GM19452 (cell line): ENCODE measurements around the gene RNU1-4.
"Not testable (repeated sequence)": the region's sequence is repeated elsewhere in the genome, so short reads cannot be mapped to it uniquely, and the experiment has no call there.

Source experiments
- ATAC-seq: cut with Tn5 transposase; IDR thresholded peaks from one replicate; pipeline ENCODE4 v1.9.1; 2021; ENCODE audit not compliant: unreplicated experiment

RNU1-4 gene

DNA sequence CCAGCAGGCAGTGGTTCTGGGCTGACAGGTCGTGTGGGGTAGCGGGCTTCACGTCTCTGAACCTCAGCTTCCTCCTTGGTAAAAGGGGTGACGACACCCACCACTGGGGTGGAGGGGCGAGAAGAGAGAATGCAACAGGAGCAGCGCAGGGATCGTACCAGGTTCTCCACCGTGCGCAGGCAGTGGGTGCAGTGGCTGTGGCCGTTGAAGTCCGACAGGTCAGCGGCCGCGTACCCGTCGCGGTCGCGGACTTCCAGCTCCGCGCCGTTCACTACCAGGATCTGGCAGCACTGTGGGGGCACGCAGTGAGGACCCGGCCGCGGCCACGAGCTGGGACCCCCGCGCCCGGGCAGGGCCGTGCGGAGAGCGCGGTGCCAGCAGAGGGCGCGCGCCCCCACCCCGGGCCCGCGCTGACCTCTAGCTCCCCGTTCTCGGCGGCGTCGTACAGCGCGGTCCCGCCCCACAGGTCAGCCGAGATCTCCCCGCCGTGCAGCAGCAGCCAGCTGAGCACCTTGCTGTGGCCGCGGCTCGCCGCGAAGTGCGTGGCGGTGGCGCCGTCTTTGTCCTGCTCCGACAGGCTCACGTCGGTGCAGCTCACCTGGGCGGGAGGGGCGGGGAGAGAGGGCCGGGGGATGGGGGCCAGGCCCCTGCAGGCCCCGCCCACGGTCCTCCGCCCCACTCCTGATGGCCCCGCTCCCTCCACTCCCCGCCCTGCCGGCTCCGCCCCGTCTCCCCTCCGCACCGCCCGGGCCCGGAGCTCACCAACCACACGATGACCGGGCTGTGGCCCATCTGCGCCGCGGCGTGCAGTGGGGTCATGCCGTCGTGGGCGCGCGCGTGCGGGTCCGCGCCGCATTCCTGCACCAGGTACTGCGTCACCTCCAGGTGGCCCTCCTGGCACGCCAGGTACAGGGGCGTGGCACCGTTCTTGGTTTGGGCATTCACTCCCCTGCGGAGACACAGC, 32.9 kb upstream of the RNU1-4 start:
- not testable (repeated sequence) for ATAC-seq

DNA sequence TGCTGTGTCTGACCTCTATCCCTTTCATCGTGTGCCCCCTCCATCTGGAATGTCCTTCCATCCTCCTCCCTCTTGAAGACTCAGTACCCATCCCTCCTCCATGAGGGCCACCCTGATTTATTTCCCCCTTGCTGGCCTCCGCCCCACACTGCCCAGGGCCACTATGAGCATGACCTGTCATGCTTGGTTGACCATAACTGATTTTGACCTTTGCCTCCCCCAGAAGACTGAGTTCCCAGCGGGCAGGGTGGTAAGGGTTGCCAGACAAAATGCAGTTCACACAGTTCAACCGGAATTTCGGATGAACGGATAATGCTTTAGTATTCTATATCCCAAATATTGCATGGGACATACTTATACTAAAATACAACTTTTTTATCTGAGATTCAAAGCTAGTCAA, 31.6 kb upstream of the RNU1-4 start:
- ATAC-seq, result not testable (repeated sequence)

DNA sequence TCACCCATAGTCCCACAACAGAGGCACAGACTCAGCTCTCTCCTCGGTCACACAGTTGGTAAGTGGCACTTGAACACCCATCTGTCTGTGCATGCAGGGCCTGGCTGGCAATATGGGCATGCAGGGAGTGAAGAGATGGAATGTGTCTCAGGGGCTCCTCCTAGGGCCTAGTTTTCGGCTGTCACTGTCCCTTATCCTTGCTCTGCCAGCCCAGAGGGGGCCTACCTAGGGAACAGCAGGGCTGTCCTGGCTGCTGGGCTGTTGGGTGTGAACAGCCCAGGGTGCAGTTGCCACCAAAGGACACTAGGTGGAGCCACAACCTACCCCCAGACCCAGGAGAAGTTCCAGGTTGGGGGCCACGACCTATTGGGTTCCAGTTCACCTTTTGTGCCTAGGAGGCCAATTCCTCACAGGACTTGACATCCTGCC, 30.6 kb upstream of the RNU1-4 start:
- ATAC-seq, result peak; percentile 53

DNA sequence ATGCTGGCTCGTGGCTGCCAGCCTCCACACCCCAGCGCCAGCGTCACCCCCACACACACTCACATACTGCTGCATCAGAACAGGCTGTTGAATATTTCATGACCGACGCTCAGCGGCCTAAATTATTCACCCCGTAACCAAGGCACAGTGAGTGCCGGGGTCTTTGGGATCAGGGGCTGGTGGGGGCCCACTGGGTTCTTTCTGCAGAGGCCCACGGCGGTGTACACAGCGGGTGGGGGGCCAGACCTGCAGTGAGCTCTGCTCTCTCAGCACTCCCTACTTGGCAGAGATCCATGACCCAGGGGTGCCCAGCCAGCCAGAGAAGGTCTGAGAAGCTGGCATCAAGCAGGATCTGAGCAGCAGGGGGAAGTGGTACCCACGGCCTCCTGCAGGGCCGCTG, 29.7 kb upstream of the RNU1-4 start:
- not testable (repeated sequence) for ATAC-seq

DNA sequence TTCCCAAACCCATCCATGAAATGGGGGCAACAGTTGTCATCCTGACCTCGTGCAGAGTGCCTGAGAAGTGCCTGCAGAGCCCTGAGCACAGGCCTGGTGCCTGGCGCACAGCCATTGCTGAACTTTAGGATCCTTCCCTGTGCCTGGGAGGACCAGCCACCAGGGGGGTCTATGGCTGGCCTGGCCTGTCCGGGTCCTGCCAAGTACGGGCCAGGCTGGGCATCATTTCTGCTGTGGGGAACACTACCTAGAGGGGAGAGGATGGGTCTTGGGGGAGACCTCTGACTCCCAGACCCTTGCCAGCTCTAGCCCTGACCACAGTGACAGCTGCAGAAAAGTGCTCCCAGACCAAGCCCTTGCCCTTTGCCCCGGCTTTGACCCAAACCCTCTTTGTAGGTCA, 28.2 kb upstream of the RNU1-4 start:
- ATAC-seq, result not testable (repeated sequence)

DNA sequence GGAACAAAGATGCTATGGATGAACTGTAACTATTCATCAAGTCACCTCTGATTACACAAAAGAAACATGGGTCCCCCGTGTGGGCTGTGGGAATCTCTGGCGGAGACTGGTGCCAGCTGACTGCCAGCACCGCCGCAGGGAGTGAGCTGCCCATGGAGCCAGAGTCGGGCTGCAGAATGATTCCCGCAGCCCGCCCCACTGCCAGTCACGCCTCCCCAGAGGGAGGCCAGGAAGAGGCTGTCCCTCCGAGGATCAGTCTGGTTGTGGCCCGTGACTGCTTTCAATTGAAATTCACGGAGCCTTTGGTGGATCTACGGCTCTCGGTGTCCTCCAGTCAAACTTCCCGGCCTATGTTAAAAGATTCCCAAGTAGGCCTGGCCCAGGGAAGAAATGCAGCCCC, 27.7 kb upstream of the RNU1-4 start:
- ATAC-seq, result not testable (repeated sequence)

DNA sequence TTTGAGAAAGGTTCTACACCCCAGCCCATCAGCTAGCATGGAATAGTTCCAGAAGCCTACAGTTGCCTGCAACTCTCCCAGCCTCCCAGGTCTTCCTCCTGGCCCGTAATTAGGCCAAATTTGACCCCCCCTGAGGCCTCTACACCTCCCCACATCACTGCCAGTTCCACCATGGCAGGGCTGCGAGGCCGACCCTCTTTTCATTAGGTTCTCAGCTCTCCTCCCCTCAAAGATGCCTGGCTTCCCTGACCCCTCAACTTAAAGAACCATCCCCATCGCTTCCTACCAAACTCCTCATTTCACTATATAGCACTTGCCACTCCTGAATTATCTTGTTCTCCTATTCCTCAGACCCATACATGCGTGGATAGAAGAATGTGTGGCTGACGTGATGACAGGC, 27.3 kb upstream of the RNU1-4 start:
- ATAC-seq, result not testable (repeated sequence)

DNA sequence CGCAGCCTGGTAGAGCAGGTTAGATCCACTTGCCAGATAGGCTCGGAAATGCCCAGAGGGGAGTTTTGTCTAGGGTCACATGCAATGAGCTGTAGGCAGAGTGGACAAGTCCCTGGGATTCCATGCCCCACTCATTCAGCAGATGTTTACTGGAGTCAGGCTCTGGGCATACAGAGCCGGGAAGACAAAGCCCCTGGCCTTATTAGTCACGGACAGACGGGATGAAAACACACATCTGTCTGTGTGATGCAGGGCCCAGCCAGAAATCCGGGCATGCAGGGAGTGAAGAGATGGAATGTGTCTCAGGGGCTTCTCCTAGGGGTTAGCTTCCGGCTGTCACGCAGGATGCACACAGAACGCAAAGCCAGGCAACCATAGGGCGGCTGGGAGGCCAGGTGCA, 26.8 kb upstream of the RNU1-4 start:
- ATAC-seq, result not testable (repeated sequence)

DNA sequence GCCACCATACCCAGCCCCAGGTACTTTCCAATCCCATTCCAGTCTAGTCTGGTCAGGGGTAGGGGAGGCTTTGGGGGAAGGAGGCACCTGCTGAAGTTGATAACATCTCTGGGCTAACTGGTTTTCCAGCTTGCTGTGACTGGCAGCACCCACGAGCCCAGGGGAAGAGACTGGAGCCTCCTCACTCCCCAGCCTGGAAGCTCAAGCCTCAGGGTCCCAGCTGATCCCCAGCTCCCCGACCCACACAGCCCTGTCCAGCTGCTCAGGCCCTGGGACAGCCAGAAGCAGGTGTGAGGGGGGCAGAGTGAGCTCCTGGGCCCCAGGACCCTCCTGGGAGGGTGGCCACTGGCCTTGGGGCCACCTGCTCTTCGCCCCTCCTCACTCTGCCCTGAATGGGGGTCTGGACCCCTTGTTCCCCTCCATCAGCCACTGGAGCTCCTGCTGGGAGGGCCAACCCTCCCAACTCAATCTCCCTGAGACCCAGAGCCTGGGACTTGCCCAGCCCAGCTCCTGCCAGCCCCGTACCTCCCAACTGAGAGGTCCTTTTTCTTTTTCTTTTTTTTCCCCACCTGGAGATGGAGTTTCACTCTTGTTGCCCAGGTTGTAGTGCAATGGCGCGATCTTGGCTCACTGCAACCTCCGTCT, 23.5 kb upstream of the RNU1-4 start:
- ATAC-seq, result no peak

DNA sequence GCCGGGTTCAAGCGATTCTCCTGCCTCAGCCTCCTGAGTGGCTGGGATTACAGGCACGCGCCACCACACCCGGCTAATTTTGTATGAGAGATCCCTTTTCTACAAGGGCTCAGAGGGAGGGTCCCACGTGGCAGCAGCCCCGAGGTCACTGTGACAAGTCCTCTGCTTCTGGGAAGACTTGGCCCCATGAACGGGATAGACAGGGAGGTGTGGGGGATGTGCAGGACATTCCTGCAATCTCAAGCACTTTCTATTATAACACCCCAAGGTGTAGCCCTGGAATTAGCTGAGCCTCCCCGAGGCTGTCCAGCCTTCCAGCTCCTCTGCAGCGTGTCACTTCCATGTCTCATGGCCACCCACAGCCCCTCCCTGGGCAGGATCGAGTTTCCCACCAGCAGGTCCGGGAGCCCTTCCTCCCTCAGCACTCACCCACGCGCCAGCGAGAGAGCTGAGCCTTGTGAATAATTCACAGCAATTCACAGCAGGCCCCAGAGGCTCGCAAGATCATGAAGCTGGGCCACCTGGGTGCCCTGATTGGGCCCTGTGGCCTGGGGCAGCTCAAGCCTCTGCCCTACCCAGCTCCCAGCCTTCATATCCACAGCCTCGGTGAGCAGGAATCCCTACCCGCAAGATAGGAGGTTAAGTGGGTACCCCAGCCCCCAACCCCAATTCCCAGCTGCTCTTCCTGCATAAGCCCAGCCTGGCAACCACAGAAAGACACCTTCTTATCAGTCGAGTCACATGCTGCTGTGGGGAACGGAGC, 22.8 kb upstream of the RNU1-4 start:
- ATAC-seq, result no peak

DNA sequence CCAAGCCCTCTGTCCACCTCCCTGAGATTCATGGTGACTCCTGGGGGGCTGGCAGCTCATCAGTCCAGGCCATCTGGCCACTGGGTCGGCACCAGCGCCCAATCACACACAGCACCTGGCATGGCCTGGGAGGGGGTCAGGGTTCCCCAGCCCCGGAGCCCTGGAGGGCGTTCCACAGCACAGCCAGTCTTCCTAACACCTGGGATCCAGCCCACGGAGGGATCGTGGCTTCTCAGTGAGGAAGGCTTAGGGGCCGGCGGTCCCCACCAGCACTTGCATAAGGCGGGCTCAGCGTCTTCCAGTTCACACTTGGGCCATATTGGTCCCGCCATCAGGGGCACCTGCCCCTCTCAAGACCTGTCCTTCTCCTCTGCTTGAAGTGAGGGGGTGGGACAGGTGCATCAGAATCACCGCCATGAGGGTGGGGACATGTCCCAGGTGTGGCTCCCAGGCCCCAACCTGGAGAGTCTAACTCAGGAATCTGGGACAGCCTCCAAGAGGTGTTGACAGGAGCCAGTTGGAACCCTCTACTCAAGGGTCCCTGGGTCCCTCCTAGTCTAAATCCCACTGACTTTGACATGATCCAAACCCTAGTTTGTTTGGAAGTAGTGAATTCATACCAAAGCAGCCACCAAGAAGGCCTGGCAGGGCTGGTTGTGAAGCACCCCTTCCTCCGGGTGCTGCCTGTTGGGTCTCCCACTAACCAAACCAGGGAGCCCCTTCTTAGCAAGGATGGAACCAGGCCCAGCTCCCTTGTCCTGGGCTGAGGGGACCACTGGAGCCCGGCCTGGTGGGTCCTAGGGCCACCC, 22.0 kb upstream of the RNU1-4 start:
- ATAC-seq, result not testable (repeated sequence)

DNA sequence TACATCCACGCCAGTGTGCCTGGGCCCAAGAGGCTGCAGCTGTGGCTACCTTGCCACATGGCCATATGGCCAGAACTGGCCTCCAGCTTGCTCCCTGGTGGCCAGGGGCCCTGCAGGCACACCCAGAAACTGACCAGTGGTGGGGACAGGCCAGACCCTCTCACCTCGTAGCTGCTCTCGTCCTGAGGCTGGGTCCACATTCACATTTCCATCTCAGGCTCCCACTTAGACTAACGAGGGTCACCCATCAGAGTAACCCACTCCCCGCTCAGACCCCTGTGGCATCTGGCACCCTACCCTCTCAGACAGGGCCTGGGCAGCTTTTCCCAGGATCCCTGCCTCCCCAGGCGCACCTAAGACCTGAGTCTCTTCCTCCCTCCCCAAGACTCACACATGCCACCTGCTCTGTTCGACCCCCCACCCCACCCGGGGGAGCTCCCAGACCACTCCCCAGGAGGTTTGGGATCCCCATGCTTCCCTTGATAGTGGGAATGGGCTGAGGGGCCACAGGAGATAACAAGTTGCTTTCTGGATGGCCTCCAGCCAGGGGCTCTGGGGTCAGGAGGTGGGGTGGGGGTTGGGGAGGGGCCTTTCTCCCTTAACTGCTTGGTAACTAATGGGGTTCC, 21.3 kb upstream of the RNU1-4 start:
- ATAC-seq, result no peak

DNA sequence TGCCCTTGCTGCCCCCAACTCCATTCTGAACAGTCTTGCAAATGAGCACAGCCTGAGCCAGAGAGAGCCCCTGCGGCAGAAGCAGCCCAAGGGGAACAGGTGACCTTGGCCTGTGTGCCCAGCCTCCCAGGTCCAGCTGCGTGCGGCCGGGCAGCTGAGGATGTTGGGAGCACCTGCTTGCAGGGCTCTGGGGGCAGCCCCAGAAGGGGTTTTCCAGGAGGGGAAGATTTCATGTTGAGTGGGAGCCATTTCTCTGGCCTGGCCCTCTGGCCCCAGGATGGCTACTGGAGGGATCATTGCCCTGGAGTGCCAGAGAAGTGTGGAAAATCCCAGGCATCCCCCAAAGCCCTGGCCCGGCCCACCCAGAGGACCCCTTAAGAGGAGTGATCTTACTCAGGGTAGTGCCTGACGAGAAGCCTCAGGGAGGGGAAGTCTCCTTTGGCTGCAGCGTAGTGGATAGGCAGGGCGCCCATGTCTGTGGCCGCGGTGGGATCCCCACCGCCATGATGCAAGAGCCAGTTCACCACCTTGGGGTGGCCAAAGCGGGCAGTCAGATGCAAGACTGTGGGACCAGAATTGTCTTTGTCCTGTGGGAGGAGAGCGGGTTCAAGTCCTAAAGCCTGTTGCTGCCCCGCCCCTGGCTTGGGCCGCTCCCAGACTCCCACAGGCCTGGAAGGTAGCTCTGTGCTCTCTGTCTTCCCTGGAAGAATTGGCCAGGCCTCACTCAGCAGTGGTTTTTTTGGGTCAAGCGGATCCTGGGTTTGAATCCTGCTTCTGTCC, 20.6 kb upstream of the RNU1-4 start:
- no peak for ATAC-seq

DNA sequence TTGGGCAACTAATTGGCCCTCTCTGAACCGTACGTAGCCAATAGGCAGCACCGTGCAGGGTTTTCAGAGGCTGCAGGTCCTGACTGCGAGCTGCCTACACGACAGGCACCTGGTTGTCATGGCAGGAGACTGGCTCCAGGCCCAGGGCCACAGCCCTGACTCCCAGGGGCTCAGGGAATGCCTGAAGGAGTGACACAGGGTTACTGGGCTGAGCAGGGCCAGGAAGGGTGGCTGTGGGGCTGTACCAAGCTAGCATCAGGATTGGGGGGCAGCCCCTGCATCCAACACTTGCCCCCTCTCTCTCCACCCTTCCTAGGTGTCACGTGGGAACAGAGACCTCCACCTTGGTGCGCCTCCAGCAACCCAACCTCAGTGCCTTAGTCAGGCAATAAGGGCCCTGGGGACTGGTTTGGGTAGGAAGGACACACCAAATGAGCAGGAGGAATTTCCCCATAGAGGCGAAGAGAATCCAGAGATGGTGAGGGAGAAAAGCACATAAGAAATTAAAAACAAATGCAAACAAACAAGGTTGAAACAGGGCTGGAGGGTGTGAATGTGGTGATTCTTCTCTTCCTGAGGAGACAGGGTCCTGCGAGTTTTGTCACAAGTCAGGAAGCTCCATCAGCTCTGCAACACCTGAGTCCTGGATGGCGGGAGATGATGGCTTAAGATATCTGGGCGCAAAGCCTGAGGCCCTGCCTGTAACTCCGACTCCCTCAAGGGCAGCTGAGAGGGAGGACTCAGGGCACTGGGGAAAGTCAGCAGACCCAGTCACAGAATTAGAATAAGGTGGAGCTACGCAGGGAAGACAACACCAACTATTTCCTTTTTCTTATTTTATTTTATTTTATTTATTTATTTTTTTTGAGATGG, 19.7 kb upstream of the RNU1-4 start:
- ATAC-seq, result no peak

DNA sequence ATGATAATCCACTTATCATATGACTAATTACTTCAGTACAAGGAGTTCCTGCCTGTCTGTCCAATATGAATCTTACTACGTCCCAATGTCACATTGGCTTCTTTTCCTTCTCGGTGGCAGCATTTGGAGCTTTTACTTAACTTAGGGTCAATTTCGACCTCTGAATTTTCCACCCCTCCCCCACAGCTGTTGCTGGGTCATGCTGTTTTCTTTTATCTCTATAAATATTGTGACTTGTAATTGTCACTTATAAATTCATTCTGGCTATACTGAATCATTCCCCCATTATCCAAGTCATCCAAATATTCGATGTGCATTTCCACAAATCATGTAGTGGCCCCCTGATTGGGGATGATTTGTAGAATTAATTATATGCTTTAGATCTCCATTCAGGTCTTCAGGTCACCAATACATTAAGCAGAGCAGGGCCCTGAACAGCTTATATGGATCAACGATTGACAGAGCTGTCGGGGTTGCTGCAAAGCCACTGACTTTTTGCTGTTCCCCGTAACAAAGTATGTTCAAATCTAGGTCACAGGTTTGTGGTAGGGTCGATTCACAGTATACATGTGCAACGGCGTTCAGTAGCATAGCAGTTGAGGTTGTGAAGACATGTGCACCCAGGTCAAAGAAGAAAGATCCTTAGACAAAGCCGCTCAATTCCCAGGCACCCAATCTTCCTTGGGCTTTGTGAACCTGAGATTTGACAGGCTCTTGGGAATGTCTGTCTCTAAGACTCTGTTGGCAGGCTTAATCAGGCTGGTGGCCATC, 18.3 kb upstream of the RNU1-4 start:
- no peak for ATAC-seq

DNA sequence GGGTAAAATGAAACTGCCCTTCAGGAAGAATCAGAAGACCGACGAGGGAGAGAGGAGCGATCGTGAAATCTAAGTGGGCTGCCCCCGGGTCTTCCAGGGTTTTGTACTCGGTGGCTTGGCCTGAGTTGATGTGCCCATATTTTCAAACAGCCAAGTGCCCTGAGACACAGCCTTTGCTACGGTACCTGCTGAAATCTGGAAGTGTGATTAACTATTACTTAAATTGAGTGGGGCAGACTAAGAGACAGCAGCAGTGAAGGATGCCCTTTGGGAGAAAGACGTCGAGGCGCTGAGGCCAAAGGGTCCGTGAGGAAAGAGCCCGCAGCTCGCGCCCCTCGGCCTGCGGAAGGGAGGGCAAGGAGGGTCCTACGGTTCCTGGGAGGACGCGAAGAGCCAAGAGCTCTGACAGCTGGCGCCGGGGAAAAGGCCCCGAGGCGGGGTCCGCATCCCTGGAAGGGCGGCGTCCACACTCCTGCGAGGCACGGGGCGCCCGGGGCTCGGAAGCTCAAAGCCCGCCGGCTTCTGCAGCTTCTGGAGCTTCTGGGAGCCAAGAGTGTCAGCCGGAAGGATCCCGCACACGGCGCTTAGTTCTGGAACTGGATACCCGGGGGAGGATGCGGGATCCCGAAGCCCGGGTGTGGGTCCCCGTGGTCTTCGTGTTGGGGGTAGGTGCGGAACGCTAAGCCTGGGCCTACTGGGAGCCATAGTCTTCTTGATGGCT, 15.4 kb upstream of the RNU1-4 start:
- no peak for ATAC-seq
